Panc1 (cell line): ENCODE data around the gene GAB1. TPM values are rescaled to one million over a fixed set of nuclear protein-coding genes. Genes with fewer than 3 reads are reported as not detected.

Experiments used
- ATAC-seq: fragments of 200-7000 bp; cut with Tn5 transposase; 2 replicates; pipeline ENCODE4 v1.9.1; 2020; ENCODE audit warnings: mild to moderate bottlenecking, moderate library complexity
- Bru-seq: library from RNA; stranded (reverse); fragments of 400-500 nt; gene quantifications from one replicate; lab custom pipeline; 2021; lab: Mats Ljungman, UMichigan
- BruChase-seq, 2 experiments: library from RNA; stranded (reverse); fragments of 400-500 nt; gene quantifications; one replicate each; lab custom pipeline; 2021; lab: Mats Ljungman, UMichigan
- BruUV-seq: library from RNA; stranded (reverse); fragments of 400-500 nt; replicated peaks from 2 replicates; lab custom pipeline; 2021; lab: Mats Ljungman, UMichigan
- CTCF ChIA-PET: fragments of 300-600 bp; sonication (Branson Sonifier 250); formaldehyde crosslinking; loops from one replicate; lab custom pipeline; 2022; ENCODE audit warnings: antibody characterized with exemption; lab: Charles Lee
- POLR2A ChIA-PET: fragments of 300-600 bp; sonication (Branson Sonifier 250); formaldehyde crosslinking; loops from one replicate; lab custom pipeline; 2022; ENCODE audit warnings: antibody characterized with exemption; lab: Charles Lee
- DNase-seq: peaks from one replicate; pipeline ENCODE4 v3.0.0-alpha.2; 2010; ENCODE audit warnings: low read depth, low spot score
- H3K27ac ChIP-seq: 2 replicates; pipeline ENCODE4 v1.5.1; 2011; ENCODE audit warnings: mild to moderate bottlenecking, low read length, inconsistent platforms
- H3K27me3 ChIP-seq: fragments of 200-500 bp; sonication (Bioruptor generic); 2 replicates; pipeline ENCODE4 v1.6.0; 2014; ENCODE audit warnings: low read length, inconsistent platforms; ENCODE audit not compliant: control insufficient read depth, insufficient read depth
- H3K36me3 ChIP-seq: fragments of 200-500 bp; sonication (Bioruptor generic); 2 replicates; pipeline ENCODE4 v1.5.1; 2014; ENCODE audit warnings: inconsistent platforms, mild to moderate bottlenecking, low read length, moderate library complexity; ENCODE audit not compliant: control insufficient read depth, insufficient read depth
- H3K4me1 ChIP-seq: 2 replicates; pipeline ENCODE4 v1.5.1; 2011; ENCODE audit warnings: inconsistent platforms, mild to moderate bottlenecking, low read length, moderate library complexity; ENCODE audit not compliant: control insufficient read depth, insufficient read depth
- H3K4me3 ChIP-seq, 2 experiments: 2 replicates each; pipeline ENCODE4 v1.5.1; 2011 to 2012; ENCODE audit warnings: low read depth in 2 of 2, low read length in 2 of 2, mild to moderate bottlenecking in 2 of 2, inconsistent platforms in 1 of 2, moderate library complexity in 1 of 2
- H3K9me3 ChIP-seq: fragments of 200-500 bp; sonication (Bioruptor generic); 2 replicates; pipeline ENCODE4 v1.5.1; 2014; ENCODE audit warnings: low read depth, mild to moderate bottlenecking, inconsistent platforms, low read length, moderate library complexity; ENCODE audit not compliant: control insufficient read depth, insufficient read depth
- CTCF ChIP-seq: fragments of 450-650 bp; IDR thresholded peaks from 2 replicates; pipeline ENCODE4 v1.5.1; 2017; ENCODE audit warnings: mild to moderate bottlenecking
- POLR2AphosphoS5 ChIP-seq: IDR thresholded peaks from 2 replicates; pipeline ENCODE4 v1.6.1; 2012; ENCODE audit warnings: mild to moderate bottlenecking, low read depth, low read length, moderate library complexity
- TCF7L2 ChIP-seq: IDR thresholded peaks from 2 replicates; pipeline ENCODE4 v1.6.1; 2011; ENCODE audit warnings: mild to moderate bottlenecking, low read depth, low read length, inconsistent platforms
- in situ Hi-C: cut with HindIII; loops from 2 replicates; pipeline ENCODE4 v1.10.0; 2016; ENCODE audit warnings: low sequenced_read_pairs, low pct_unique_long_range_greater_than_20kb
- intact Hi-C: fragments of 100-400 bp; cut with micrococcal nuclease; formaldehyde crosslinking; loops from one replicate; pipeline ENCODE4 v1.10.0; 2022; ENCODE audit not compliant: unreplicated experiment
- long read RNA-seq: library from polyadenylated mRNA; unstranded; transcript quantifications from one replicate; pipeline ENCODE4 v2.0.0, GENCODE V29; 2021; ENCODE audit not compliant: unreplicated experiment
- polyA plus RNA-seq: library from polyadenylated mRNA; unstranded; fragments of >200 nt; gene quantifications from one replicate; pipeline ENCODE4 v1.2.1, GENCODE V29; 2012; ENCODE audit warnings: missing spikeins; ENCODE audit not compliant: insufficient read length
- total RNA-seq: library from RNA; stranded (reverse); gene quantifications from one replicate; pipeline ENCODE4 v1.2.1, GENCODE V29; 2021; ENCODE audit not compliant: unreplicated experiment
- TF ChIP-seq, protein P1 (sequence below), 2 experiments: IDR thresholded peaks; 2 replicates each; pipeline ENCODE4 v1.6.1; 2011 to 2012; ENCODE audit warnings: low read depth in 2 of 2, control low read depth in 1 of 2, low read length in 1 of 2, mild to moderate bottlenecking in 1 of 2, moderate library complexity in 1 of 2; ENCODE audit not compliant: insufficient read depth in 1 of 2

GAB1 gene
- 2.8 TPM for total RNA-seq
- 2.0 TPM for polyA plus RNA-seq
- percentile 52 among the genes with signal in this experiment for Bru-seq, nascent RNA
- BruChase-seq, experiment 1, labeled RNA remaining after a 2-hour chase = percentile 50 among the genes with signal in this experiment
- percentile 44 among the genes with signal in this experiment for BruChase-seq, experiment 2, labeled RNA remaining after a 6-hour chase
- long read RNA-seq = 0 reads

DNA sequence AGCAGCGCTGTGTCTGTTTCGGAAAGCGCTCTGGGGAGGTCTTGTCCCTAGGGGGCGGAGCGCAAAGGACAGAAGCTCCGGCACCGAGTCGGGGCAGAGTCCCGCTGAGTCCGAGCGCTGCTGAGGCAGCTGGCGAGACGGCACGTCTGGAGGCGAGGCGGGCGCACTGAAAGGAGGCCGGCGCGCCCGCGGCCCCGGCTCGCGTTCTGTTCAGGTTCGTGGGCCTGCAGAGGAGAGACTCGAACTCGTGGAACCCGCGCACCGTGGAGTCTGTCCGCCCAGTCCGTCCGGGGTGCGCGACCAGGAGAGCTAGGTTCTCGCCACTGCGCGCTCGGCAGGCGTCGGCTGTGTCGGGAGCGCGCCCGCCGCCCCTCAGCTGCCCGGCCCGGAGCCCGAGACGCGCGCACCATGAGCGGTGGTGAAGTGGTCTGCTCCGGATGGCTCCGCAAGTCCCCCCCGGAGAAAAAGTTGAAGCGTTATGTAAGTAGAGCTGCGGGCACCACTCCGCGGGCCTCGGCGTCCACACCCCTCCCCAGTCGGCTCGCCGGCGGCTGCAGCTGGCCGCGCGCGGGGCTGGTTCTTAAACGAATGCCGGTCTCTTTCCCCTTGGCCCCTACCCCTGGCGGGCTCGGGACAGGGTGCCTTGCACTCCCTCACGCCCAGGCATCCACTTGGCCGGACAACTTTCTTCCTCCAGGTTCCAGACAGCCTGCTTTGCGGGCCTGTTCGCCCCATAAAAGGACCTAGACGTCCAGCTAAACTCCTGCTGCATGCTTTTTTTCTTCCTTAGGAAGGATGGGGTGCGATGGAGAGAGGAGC is at the start of gene GAB1:
Gene GAB1, plus strand, starts transcription at position 96 of the 819 bp plus-strand sequence. Its CDS starts 313 bp downstream, at position 409.
- CTCF ChIA-PET = interaction anchor here (0.7 kb wide), 1 partner anchor 15 kb away, joined by 3 read pairs; no protein-coding TSS in a partner anchor
- BruUV-seq = no TSS peak
- Histone ChIP-seq H3K4me3 (peak within 1 kb of the TSS; percentile 58 to 65), H3K27ac (no peak within 1 kb of the TSS; the same call in 1 of the 2 replicates), H3K36me3 (no peaks in the 10 kb centered on the region), H3K27me3 (peaks cover 4% of the 10 kb centered on the region; the same call in 1 of the 2 replicates), H3K4me1 (no peaks in the 10 kb centered on the region), H3K9me3 (no peaks in the 10 kb centered on the region)
- peak; percentile 81 for ATAC-seq
- intact Hi-C loops (loop anchor here (10.0 kb wide), 1 partner anchor 122 kb away; no protein-coding TSS in a partner anchor), in situ Hi-C loops (no loop called here)
- POLR2A ChIA-PET = interaction anchor here (0.5 kb wide), 1 partner anchor 13 kb away, joined by 10 read pairs; no protein-coding TSS in a partner anchor
- DNase-seq = no peak
- TF ChIP-seq POLR2AphosphoS5 = no peak

GRCh38 chr4:143287572-143287923 is 49.1 kb upstream of the GAB1 start:
- H3K27me3 ChIP-seq = no peaks in the 10 kb centered on the region
- TF ChIP-seq TCF7L2 = no peak
- in situ Hi-C loops = no loop called here
- CTCF ChIA-PET = interaction anchor here (0.6 kb wide), 1 partner anchor 192 kb away, joined by 4 read pairs; no protein-coding TSS in a partner anchor
- ATAC-seq = no peak
- no peaks in the 10 kb centered on the region for H3K4me1 ChIP-seq
- H3K9me3 ChIP-seq = no peaks in the 10 kb centered on the region
- no peak overlapping the region for H3K27ac ChIP-seq
- intact Hi-C loops = no loop called here
- DNase-seq = no peak
- POLR2A ChIA-PET = no interaction called here
- H3K36me3 ChIP-seq = no peaks in the 10 kb centered on the region
- H3K4me3 ChIP-seq = no peak overlapping the region
- BruUV-seq = no TSS peak

- TF ChIP-seq CTCF = no peak
- no peak for TF ChIP-seq POLR2AphosphoS5
- TF ChIP-seq, protein P1, sequence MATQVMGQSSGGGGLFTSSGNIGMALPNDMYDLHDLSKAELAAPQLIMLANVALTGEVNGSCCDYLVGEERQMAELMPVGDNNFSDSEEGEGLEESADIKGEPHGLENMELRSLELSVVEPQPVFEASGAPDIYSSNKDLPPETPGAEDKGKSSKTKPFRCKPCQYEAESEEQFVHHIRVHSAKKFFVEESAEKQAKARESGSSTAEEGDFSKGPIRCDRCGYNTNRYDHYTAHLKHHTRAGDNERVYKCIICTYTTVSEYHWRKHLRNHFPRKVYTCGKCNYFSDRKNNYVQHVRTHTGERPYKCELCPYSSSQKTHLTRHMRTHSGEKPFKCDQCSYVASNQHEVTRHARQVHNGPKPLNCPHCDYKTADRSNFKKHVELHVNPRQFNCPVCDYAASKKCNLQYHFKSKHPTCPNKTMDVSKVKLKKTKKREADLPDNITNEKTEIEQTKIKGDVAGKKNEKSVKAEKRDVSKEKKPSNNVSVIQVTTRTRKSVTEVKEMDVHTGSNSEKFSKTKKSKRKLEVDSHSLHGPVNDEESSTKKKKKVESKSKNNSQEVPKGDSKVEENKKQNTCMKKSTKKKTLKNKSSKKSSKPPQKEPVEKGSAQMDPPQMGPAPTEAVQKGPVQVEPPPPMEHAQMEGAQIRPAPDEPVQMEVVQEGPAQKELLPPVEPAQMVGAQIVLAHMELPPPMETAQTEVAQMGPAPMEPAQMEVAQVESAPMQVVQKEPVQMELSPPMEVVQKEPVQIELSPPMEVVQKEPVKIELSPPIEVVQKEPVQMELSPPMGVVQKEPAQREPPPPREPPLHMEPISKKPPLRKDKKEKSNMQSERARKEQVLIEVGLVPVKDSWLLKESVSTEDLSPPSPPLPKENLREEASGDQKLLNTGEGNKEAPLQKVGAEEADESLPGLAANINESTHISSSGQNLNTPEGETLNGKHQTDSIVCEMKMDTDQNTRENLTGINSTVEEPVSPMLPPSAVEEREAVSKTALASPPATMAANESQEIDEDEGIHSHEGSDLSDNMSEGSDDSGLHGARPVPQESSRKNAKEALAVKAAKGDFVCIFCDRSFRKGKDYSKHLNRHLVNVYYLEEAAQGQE (IDR thresholded peaks at IDR 0.05; ENCODE audit: insufficient read depth in 1 of 2, low read depth in 2 of 2, low read length in 1 of 2) = no peak
- H3K27me3 ChIP-seq = no peaks in the 10 kb centered on the region
- no peak for DNase-seq
- H3K27ac ChIP-seq = no peak overlapping the region
- no TSS peak for BruUV-seq
- no peak for ATAC-seq
- in situ Hi-C loops (no loop called here), intact Hi-C loops (no loop called here)
- ChIA-PET CTCF (interaction anchor here (0.6 kb wide), 1 partner anchor 193 kb away, joined by 4 read pairs; no protein-coding TSS in a partner anchor), POLR2A (no interaction called here)
- no peaks in the 10 kb centered on the region for H3K9me3 ChIP-seq
- no peak overlapping the region for H3K4me3 ChIP-seq
- no peaks in the 10 kb centered on the region for H3K4me1 ChIP-seq
- H3K36me3 ChIP-seq = no peaks in the 10 kb centered on the region
These were observed 48.5 kb upstream of the GAB1 start for GRCh38 chr4:143288171-143288570.
